Keratinocyte (primary cell): ENCODE measurements around the gene IQCE. TPM values are rescaled to one million over a fixed set of nuclear protein-coding genes. Genes with fewer than 3 reads are reported as not detected.

Source experiments
- DNase-seq: peaks from one replicate; pipeline ENCODE4 v3.0.0-alpha.2; 2011; ENCODE audit warnings: low read depth, missing footprints, low spot score
- FAIRE-seq: peaks from 2 replicates; lab custom pipeline; 2011; peaks lifted over from hg19 to GRCh38; lab: Jason Lieb, UNC
- H2AFZ ChIP-seq: 2 replicates; pipeline ENCODE4 v1.6.0; 2012; ENCODE audit warnings: low read length, control low read depth, inconsistent platforms; ENCODE audit not compliant: control insufficient read depth
- H3K27ac ChIP-seq: 2 replicates; pipeline ENCODE4 v1.5.1; 2011; ENCODE audit warnings: low read length; ENCODE audit not compliant: control insufficient read depth, insufficient read depth
- H3K27me3 ChIP-seq: 3 replicates; pipeline ENCODE4 v1.6.0; 2011; ENCODE audit warnings: low read length; ENCODE audit not compliant: control insufficient read depth, insufficient read depth; ENCODE audit errors: extremely low read depth
- H3K36me3 ChIP-seq, 2 experiments: 2 replicates in 1 of 2; 3 replicates in 1 of 2; pipeline ENCODE4 v1.5.1; 2011; ENCODE audit warnings: low read length in 2 of 2, mild to moderate bottlenecking in 1 of 2; ENCODE audit not compliant: control insufficient read depth in 2 of 2, insufficient read depth in 2 of 2; ENCODE audit errors: extremely low read depth in 1 of 2
- H3K4me1 ChIP-seq: 3 replicates; pipeline ENCODE4 v1.5.1; 2011; ENCODE audit warnings: low read length; ENCODE audit not compliant: control insufficient read depth, insufficient read depth; ENCODE audit errors: extremely low read depth
- H3K4me2 ChIP-seq: 3 replicates; pipeline ENCODE4 v1.6.0; 2011; ENCODE audit warnings: low read depth, low read length; ENCODE audit not compliant: control insufficient read depth, insufficient read depth; ENCODE audit errors: extremely low read depth
- H3K4me3 ChIP-seq, 3 experiments: fragments of 200-600 bp in 1 of 3; sonication (generic) in 1 of 3; 2 replicates in 2 of 3; 3 replicates in 1 of 3; pipeline ENCODE4 v1.5.1; 2011 to 2016; ENCODE audit warnings: low read length in 3 of 3, mild to moderate bottlenecking in 3 of 3, control low read depth in 2 of 3, inconsistent platforms in 1 of 3, low read depth in 1 of 3, mixed read lengths in 1 of 3, mixed run types in 1 of 3, moderate library complexity in 1 of 3; ENCODE audit not compliant: control insufficient read depth in 2 of 3, insufficient read depth in 2 of 3; ENCODE audit errors: extremely low read depth in 1 of 3
- H3K79me2 ChIP-seq: 2 replicates; pipeline ENCODE4 v1.6.0; 2012; ENCODE audit warnings: low read length; ENCODE audit not compliant: control insufficient read depth, insufficient read depth
- H3K9ac ChIP-seq: 3 replicates; pipeline ENCODE4 v1.6.0; 2011; ENCODE audit warnings: low read length; ENCODE audit not compliant: control insufficient read depth, insufficient read depth; ENCODE audit errors: extremely low read depth
- H3K9me1 ChIP-seq: 3 replicates; pipeline ENCODE4 v1.6.0; 2011; ENCODE audit warnings: low read length; ENCODE audit not compliant: control insufficient read depth, insufficient read depth; ENCODE audit errors: extremely low read depth
- H3K9me3 ChIP-seq: 2 replicates; pipeline ENCODE4 v1.5.1; 2012; ENCODE audit warnings: low read depth, low read length; ENCODE audit not compliant: control insufficient read depth
- H4K20me1 ChIP-seq: 3 replicates; pipeline ENCODE4 v1.6.0; 2011; ENCODE audit warnings: low read length; ENCODE audit not compliant: control insufficient read depth, insufficient read depth; ENCODE audit errors: extremely low read depth
- EZH2 ChIP-seq: IDR thresholded peaks from one replicate; pipeline ENCODE4 v1.6.1; 2012; ENCODE audit warnings: inconsistent platforms, mild to moderate bottlenecking, low read length, moderate library complexity
- dilution Hi-C: fragments of 300-500 bp; cut with MboI; formaldehyde crosslinking; loops from one replicate; pipeline ENCODE4 v1.7.0; 2020; ENCODE audit warnings: low sequenced_read_pairs; ENCODE audit not compliant: extremely low pct_ligation_motif_present
- polyA plus RNA-seq, 5 experiments: library from polyadenylated mRNA; depleted of rRNA in 3 of 5; stranded (reverse) in 3 of 5; stranded (forward) in 1 of 5; unstranded in 1 of 5; fragments of >200 nt; gene quantifications; 1 replicate in 1 of 5; 2 replicates in 3 of 5; 3 replicates in 1 of 5; pipeline versions ENCODE4 v1.2.1 to v1.2.3, GENCODE V29; 2011 to 2012; ENCODE audit warnings: missing spikeins in 2 of 5, low read depth in 1 of 5, low replicate concordance in 1 of 5
- TF ChIP-seq, protein P1 (sequence below), 3 experiments: IDR thresholded peaks in 1 of 3; conservative IDR thresholded peaks in 1 of 3; optimal IDR thresholded peaks in 1 of 3; 2 replicates in 2 of 3; 3 replicates in 1 of 3; pipeline versions ENCODE3 to v1.5.1; 2011; ENCODE audit warnings: low read length in 3 of 3, mild to moderate bottlenecking in 3 of 3, moderate library complexity in 2 of 3, control low read depth in 1 of 3, inconsistent platforms in 1 of 3; ENCODE audit not compliant: insufficient read depth in 2 of 3; ENCODE audit errors: extremely low read depth in 1 of 3

Gene IQCE
- polyA plus RNA-seq, 1 donor (not counting 4 experiments of a cell fraction or from before 2014, with no cell fraction given) = 5.2 TPM

DNA sequence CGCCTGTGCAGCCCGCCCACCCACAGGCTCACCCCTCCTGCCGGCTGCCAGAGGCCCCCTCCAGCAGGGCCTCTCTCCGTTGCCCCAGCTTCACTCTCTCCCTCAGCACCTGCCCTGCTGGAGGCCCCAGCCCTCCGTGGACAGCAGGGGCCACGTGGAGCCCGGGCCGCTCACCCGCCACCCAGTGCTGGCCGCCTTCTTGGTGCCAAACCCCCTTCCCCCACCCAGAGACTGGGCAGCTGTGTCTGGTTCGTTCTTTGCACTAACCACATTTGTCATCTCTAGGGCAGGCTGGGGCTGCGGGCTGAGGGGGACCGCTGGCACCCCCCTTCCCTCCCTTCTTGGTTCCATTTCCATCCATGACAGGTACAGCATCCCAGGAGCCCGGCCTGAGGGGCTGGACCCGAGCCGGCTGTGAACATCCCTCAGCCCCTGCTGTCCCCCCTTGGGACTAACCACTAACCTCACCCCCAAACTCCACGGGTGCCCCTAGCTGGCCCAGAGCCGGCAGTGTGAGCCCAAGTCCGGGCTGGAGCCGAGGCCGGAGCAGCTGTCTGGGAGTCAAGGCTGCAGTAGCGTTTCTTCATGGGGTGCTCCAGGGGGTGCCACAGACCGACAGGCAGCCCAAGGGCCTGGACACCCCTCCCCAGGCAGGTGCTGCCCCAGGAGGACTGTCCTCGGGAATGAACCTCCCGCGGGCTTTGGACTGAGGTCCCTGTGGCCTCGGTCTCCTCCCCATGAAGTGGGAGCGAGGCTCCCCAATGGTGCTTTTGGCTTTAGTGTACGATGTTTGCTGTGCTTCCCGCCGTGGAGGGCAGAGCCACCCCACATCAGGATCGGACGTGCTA lies 103.7 kb downstream of the IQCE start:
- H3K27ac ChIP-seq = no peak overlapping the region
- H3K79me2 ChIP-seq = no peaks in the 10 kb centered on the region
- H4K20me1 ChIP-seq = no peaks in the 10 kb centered on the region
- no peak overlapping the region for H3K9ac ChIP-seq
- FAIRE-seq (no peak), DNase-seq (no peak)
- no peaks in the 10 kb centered on the region for H3K9me1 ChIP-seq
- no peaks in the 10 kb centered on the region for H3K9me3 ChIP-seq
- no peak overlapping the region for H3K4me3 ChIP-seq
- H3K36me3 ChIP-seq = peaks cover 0 to 10% of the 10 kb centered on the region in 2 experiments
- TF ChIP-seq, protein P1, sequence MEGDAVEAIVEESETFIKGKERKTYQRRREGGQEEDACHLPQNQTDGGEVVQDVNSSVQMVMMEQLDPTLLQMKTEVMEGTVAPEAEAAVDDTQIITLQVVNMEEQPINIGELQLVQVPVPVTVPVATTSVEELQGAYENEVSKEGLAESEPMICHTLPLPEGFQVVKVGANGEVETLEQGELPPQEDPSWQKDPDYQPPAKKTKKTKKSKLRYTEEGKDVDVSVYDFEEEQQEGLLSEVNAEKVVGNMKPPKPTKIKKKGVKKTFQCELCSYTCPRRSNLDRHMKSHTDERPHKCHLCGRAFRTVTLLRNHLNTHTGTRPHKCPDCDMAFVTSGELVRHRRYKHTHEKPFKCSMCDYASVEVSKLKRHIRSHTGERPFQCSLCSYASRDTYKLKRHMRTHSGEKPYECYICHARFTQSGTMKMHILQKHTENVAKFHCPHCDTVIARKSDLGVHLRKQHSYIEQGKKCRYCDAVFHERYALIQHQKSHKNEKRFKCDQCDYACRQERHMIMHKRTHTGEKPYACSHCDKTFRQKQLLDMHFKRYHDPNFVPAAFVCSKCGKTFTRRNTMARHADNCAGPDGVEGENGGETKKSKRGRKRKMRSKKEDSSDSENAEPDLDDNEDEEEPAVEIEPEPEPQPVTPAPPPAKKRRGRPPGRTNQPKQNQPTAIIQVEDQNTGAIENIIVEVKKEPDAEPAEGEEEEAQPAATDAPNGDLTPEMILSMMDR (optimal IDR thresholded peaks at IDR 0.05 in 1 of 3, IDR thresholded peaks at IDR 0.05 in 1 of 3, conservative IDR thresholded peaks at IDR 0.05 in 1 of 3; ENCODE audit: extremely low read depth in 1 of 3, insufficient read depth in 2 of 3, low read length in 3 of 3) = no peak
- no peak for TF ChIP-seq EZH2
- dilution Hi-C loops = no loop called here
- H3K4me1 ChIP-seq = peaks cover 3% of the 10 kb centered on the region
- H3K27me3 ChIP-seq = peaks cover 13% of the 10 kb centered on the region
- H2AFZ ChIP-seq = no peak overlapping the region
- no peak overlapping the region for H3K4me2 ChIP-seq

- Histone ChIP-seq H3K36me3 (peaks cover 0 to 7% of the 10 kb centered on the region in 2 experiments), H4K20me1 (no peaks in the 10 kb centered on the region), H3K27me3 (peaks cover 13% of the 10 kb centered on the region), H3K27ac (no peak overlapping the region), H2AFZ (no peak overlapping the region), H3K4me2 (no peak overlapping the region), H3K9me1 (no peaks in the 10 kb centered on the region), H3K79me2 (no peaks in the 10 kb centered on the region), H3K9me3 (no peaks in the 10 kb centered on the region), H3K4me3 (no peak overlapping the region), H3K4me1 (peaks cover 3% of the 10 kb centered on the region), H3K9ac (no peak overlapping the region)
- DNase-seq (no peak), FAIRE-seq (no peak)
- dilution Hi-C loops = no loop called here
- TF ChIP-seq, protein P1 (optimal IDR thresholded peaks at IDR 0.05 in 1 of 3, IDR thresholded peaks at IDR 0.05 in 1 of 3, conservative IDR thresholded peaks at IDR 0.05 in 1 of 3; ENCODE audit: extremely low read depth in 1 of 3, insufficient read depth in 2 of 3, low read length in 3 of 3) = no peak
- TF ChIP-seq EZH2 = no peak
These were observed 104.5 kb downstream of the IQCE start for GRCh38 chr7:2663121-2663886.
